Body of pancreas (tissue), 4 donors: ENCODE data around the gene KIF26A. TPM values are rescaled to one million over a fixed set of nuclear protein-coding genes. Genes with fewer than 3 reads are reported as not detected.

Experiments used
- ATAC-seq: fragments of 150-250 bp; one replicate; pipeline ENCODE4 v1.9.1; 2016
- DNase-seq, 4 donors: peaks; one replicate each; pipeline ENCODE4 v3.0.0-alpha.2; 2019
- H3K27ac ChIP-seq, 4 donors: fragments of 200-600 bp; sonication (generic); 1 replicate in 3 of 4; 2 replicates in 1 of 4; pipeline versions ENCODE4 v1.5.1 to v1.6.1; 2016 to 2019; ENCODE audit warnings: mild to moderate bottlenecking in 1 of 4, mixed read lengths in 1 of 4, moderate library complexity in 1 of 4
- H3K27me3 ChIP-seq, 2 donors: fragments of 200-600 bp; sonication (generic); one replicate each; pipeline ENCODE4 v1.6.0; 2016; ENCODE audit warnings: mild to moderate bottlenecking in 1 of 2
- H3K36me3 ChIP-seq, 2 donors: fragments of 200-600 bp; sonication (generic); replicated peaks in 1 of 2; 2 replicates each; pipeline ENCODE4 v1.5.1; 2016; ENCODE audit warnings: low read depth in 2 of 2; ENCODE audit not compliant: insufficient read depth in 1 of 2
- H3K4me1 ChIP-seq: fragments of 200-600 bp; sonication (generic); one replicate; pipeline ENCODE4 v1.6.0; 2016
- H3K4me3 ChIP-seq, 2 donors: fragments of 200-600 bp; sonication (generic); 1 replicate in 1 of 2; 2 replicates in 1 of 2; pipeline ENCODE4 v1.5.1; 2016 to 2019
- H3K9me3 ChIP-seq, 3 donors: fragments of 200-600 bp; sonication (generic); 1 replicate in 2 of 3; 2 replicates in 1 of 3; pipeline ENCODE4 v1.5.1; 2016
- CTCF ChIP-seq, 7 experiments: fragments of 450-650 bp in 4 of 7; fragments of 200-600 bp in 3 of 7; sonication (generic) in 3 of 7; IDR thresholded peaks; one replicate each; pipeline ENCODE4 v1.5.1; 2016 to 2019; ENCODE audit warnings: antibody characterized with exemption in 7 of 7
- POLR2A ChIP-seq, 3 donors: fragments of 450-650 bp; IDR thresholded peaks; one replicate each; pipeline ENCODE4 v1.6.1; 2016; ENCODE audit warnings: antibody characterized with exemption in 3 of 3, mild to moderate bottlenecking in 2 of 3
- WGBS, 2 donors: methylation state at CpG; one replicate each; pipeline ENCODE4 v1.1.5; 2017; 5-methylcytosine and 5-hydroxymethylcytosine counted together
- intact Hi-C: fragments of 100-400 bp; cut with DNase I; formaldehyde crosslinking; loops from one replicate; pipeline ENCODE4 v1.15.1; 2023
- total RNA-seq, 2 donors: library from RNA; depleted of rRNA; stranded (reverse); fragments of >200 nt; gene quantifications; one replicate each; pipeline ENCODE4 v1.1.0, GENCODE V29; 2016

Gene KIF26A
- total RNA-seq, 2 donors from 2014 or later: 14.8 to 17.1 TPM

DNA sequence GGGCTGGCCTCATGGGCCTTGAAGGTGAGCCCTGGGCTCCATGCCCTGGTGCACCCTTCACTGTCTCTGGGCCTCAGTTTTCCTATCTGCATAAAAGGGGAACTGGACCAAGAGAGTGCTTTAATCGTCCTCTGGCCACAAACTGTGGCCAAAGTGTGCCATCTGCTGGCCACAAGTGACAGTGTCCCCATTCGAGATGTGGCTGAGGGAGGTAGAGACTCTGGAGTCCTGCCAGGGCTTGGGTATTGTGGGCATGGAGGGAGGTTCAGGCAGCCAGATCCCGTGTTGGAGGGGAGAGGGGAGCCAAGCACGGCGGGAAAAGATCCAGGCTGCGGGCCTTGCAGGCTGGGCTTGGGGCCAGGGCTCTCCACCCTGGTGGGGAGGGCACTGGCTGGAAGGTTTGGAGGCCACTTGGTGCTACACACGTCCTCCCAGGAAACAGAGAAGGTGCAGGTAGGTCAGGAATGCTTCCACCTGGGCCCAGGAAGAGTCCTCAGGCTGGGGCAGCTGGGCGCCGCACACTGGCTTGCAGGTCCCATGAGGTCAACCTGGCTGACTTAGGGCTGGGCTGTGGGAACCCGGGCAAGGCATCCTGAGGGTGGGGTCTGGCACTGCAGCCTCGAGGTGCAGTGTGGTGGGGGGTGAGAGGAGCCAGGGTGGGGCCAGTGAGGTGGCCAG, 7.3 kb upstream of the KIF26A start:
- no peaks in the 10 kb centered on the region for H3K9me3 ChIP-seq
- H3K4me3 ChIP-seq: no peak overlapping the region
- peak; percentile 53 to 93 (median 83) for TF ChIP-seq CTCF (IDR thresholded peaks at IDR 0.05)
- no peak for TF ChIP-seq POLR2A (IDR thresholded peaks at IDR 0.05)
- peak; percentile 75 for ATAC-seq
- intact Hi-C loops: loop anchor here (5.0 kb wide), 1 partner anchor 54 kb away; no protein-coding TSS in a partner anchor
- DNase-seq: peak; percentile 74 to 84 (median 79)
- 8 to 10% methylated on average over 3 to 11 of the region's 11 CpGs for WGBS, 2 donors
- peaks cover 0 to 11% of the 10 kb centered on the region in 2 donors for H3K27me3 ChIP-seq
- no peak overlapping the region for H3K27ac ChIP-seq
- no peaks in the 10 kb centered on the region for H3K36me3 ChIP-seq
- H3K4me1 ChIP-seq: peaks cover 14% of the 10 kb centered on the region

DNA sequence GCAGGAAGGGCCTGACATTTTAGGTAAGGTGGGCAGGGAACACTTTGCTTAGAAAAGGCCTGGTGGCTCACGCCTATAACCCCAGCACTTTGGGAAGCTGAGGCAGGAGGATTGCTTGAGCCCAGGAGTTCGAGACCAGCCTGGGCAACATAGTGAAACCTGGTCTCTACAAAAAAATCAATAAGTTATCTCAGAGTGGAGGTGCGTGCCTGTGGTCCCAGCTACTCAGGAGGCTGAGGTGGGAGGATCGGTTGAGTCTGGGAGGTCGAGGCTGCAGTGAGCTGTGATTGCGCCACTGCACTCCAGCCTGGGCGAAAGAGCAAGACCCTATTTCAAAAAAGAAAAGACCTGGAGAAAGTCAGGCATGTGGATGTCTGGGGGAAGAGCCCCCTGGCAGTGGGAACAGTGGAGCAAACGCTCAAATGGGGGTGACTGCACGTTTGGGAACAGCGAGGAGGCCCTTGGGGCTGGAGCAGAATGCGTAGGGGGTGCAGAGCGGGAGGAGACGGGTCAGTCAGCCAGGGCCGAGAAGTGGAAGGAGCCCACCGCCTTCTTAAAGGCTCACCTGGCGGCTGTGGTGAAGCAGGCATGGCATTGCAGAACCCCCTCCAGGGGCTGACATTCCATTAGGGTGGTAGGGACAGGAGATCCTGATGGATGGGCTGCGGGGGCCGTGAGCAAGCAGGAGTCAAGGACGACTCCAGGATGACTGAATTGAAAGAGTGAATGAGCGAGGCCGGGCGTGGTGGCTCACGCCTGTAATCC, 6.2 kb upstream of the KIF26A start:
- TF ChIP-seq POLR2A (IDR thresholded peaks at IDR 0.05) (no peak), CTCF (IDR thresholded peaks at IDR 0.05) (no peak)
- DNase-seq (peak in 1 of 4 donors; percentile 2), ATAC-seq (no peak)
- H3K27me3 ChIP-seq: peaks cover 0 to 19% of the 10 kb centered on the region in 2 donors
- H3K27ac ChIP-seq: no peak overlapping the region
- H3K36me3 ChIP-seq: no peaks in the 10 kb centered on the region
- WGBS, 2 donors: 53 to 58% methylated on average over 23 of the region's 23 CpGs
- H3K4me1 ChIP-seq: peaks cover 23% of the 10 kb centered on the region
- intact Hi-C loops: loop anchor here (5.0 kb wide), 1 partner anchor 55 kb away; no protein-coding TSS in a partner anchor
- H3K4me3 ChIP-seq: no peak overlapping the region
- H3K9me3 ChIP-seq: no peaks in the 10 kb centered on the region

GRCh38 chr14:104132981-104133380, 5.4 kb upstream of the KIF26A start:
- no peaks in the 10 kb centered on the region for H3K36me3 ChIP-seq
- 19 to 24% methylated on average over 5 to 7 of the region's 7 CpGs for WGBS, 2 donors
- peak in 1 of 4 donors; percentile 4 for DNase-seq
- peaks cover 31% of the 10 kb centered on the region for H3K4me1 ChIP-seq
- TF ChIP-seq CTCF (IDR thresholded peaks at IDR 0.05): no peak
- TF ChIP-seq POLR2A (IDR thresholded peaks at IDR 0.05): no peak
- H3K9me3 ChIP-seq: no peaks in the 10 kb centered on the region
- no peak overlapping the region for H3K4me3 ChIP-seq
- no peak for ATAC-seq
- H3K27ac ChIP-seq: no peak overlapping the region
- intact Hi-C loops: loop anchor here (5.0 kb wide), 1 partner anchor 56 kb away; no protein-coding TSS in a partner anchor
- H3K27me3 ChIP-seq: peaks cover 0 to 21% of the 10 kb centered on the region in 2 donors

- intact Hi-C loops: loop anchor here (5.0 kb wide), 1 partner anchor 56 kb away; no protein-coding TSS in a partner anchor
- H3K4me3 ChIP-seq: no peak overlapping the region
- no peak for TF ChIP-seq POLR2A (IDR thresholded peaks at IDR 0.05)
- TF ChIP-seq CTCF (IDR thresholded peaks at IDR 0.05): no peak
- ATAC-seq (no peak), DNase-seq (peak in 1 of 4 donors; percentile 4)
- peaks cover 36% of the 10 kb centered on the region for H3K4me1 ChIP-seq
- no peaks in the 10 kb centered on the region for H3K36me3 ChIP-seq
- H3K27ac ChIP-seq: no peak overlapping the region
- 55 to 62% methylated on average over 7 to 9 of the region's 9 CpGs for WGBS, 2 donors
- peaks cover 0 to 21% of the 10 kb centered on the region in 2 donors for H3K27me3 ChIP-seq
- no peaks in the 10 kb centered on the region for H3K9me3 ChIP-seq
Observed at GRCh38 chr14:104133496-104133895, 4.9 kb upstream of the KIF26A start.
